ENCODE results near the gene OR52I2.
A peak's percentile ranks its signal among the peaks of the same experiment; 100 is the strongest.

OR52I2 gene

DNA sequence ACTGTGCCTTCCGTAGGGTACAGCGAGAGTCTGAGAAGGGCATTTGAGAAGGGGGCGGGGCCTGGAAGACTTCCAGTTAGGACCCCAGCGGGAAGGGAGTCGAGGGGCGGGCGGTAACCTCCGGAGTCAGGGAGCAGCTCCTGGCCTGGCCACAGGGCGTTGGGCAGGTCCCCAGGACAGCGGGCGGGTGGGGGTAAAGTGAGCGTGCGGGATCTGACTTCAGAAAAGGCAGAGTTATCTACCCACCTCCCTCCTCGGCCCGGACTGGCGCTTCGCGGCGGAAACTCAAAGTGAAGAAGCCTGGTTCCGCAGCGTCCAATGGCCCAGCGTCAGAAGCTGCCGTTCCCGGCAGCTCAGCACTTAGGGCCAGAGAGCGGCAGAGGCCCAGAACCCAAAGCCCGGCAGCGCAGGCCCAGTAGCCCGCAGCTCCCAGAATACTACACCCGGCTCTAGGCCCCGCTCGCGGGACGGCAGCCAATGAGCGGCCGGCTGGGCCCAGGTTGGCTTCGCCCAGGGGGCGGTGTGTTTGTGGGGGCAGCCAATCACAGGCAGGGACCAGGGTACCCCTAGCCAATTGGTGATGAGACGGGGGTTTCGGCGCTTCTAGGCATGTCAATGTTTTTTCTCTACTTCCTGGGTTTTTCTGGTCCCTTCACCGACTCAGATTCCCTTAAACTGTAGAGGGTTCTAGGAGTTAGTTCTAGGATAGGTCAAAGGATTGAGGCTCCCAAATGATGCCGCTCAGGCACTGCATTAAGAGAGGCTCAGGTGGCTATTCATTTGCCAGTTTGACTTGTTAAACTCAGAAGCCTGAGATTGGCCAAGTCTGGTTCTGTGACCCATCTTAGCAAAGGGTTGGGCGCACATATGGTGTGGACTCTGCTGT is 26.5 kb downstream of the OR52I2 start, which contains the start of gene TRIM68:
TSS of gene TRIM68 (minus strand) at position 451 of the 886 bp plus-strand sequence. CDS start 2,727 bp downstream, outside the sequence.
- peak within 1 kb of the TSS; percentile 82 for H3K4me3 ChIP-seq (ENCODE audit: low read length)
- peak; percentile 96 for DNase-seq (ENCODE audit: low read depth)
- TF ChIP-seq, protein P1, sequence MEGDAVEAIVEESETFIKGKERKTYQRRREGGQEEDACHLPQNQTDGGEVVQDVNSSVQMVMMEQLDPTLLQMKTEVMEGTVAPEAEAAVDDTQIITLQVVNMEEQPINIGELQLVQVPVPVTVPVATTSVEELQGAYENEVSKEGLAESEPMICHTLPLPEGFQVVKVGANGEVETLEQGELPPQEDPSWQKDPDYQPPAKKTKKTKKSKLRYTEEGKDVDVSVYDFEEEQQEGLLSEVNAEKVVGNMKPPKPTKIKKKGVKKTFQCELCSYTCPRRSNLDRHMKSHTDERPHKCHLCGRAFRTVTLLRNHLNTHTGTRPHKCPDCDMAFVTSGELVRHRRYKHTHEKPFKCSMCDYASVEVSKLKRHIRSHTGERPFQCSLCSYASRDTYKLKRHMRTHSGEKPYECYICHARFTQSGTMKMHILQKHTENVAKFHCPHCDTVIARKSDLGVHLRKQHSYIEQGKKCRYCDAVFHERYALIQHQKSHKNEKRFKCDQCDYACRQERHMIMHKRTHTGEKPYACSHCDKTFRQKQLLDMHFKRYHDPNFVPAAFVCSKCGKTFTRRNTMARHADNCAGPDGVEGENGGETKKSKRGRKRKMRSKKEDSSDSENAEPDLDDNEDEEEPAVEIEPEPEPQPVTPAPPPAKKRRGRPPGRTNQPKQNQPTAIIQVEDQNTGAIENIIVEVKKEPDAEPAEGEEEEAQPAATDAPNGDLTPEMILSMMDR (conservative IDR thresholded peaks at IDR 0.05; ENCODE audit: low read length): no peak

DNA sequence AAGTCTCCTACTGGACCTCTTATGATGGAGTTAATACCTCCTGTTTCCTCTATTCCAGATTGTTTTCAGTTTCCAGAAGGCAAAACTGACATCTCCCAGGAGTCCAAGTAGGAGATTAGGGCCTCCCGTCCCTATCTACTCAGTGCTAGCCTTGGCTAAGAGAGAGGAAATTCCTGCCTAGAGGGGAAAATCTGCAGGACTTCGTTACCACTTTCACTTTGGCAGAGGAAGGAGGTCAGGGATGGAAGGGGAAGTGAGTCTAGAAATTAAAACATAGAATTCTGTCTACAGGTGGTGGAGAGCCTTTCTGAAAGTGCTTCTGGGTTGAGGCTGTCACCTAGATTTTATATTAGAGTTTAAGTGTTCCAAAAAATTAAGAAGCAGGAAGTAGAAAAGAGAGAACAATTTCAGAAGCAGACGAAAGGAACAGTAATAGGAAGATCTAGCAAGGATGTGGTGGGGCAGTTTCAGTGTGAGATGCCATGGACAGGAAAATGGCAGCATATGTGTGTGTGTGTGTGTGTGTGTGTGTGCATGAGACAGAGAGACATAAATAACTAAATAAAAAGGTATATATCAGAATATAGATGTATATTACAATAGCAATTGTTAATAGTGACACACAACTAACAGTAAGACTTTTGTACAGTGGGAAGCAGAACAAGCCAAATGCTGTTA is 28.9 kb downstream of the OR52I2 start:
- peak; percentile 11 for DNase-seq (ENCODE audit: low read depth)
- H3K4me3 ChIP-seq (ENCODE audit: low read length): peak overlapping the region; percentile 7
- TF ChIP-seq, protein P1 (conservative IDR thresholded peaks at IDR 0.05; ENCODE audit: low read length): no peak

DNA sequence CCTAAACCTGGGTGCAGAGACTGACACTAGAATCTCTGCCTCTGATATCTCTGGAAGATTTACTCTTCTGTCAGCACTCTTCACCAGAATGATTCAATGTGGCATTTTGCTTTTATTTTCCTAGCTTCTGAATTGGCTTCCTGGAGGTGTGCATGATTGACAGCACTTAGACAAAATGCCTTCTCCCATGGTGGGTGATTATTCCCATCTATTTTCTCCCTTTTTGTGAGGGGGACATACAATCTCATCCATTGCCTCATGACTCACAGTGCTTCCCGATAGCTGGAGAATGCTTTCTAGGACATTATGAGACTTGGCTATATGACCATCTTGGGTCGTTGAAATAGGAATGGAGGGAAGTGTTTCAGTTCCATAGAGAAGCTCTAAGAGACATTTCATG is 30.4 kb downstream of the OR52I2 start:
- TF ChIP-seq, protein P1 (conservative IDR thresholded peaks at IDR 0.05; ENCODE audit: low read length): no peak
- H3K4me3 ChIP-seq (ENCODE audit: low read length): no peak overlapping the region
- DNase-seq (ENCODE audit: low read depth): no peak

DNA sequence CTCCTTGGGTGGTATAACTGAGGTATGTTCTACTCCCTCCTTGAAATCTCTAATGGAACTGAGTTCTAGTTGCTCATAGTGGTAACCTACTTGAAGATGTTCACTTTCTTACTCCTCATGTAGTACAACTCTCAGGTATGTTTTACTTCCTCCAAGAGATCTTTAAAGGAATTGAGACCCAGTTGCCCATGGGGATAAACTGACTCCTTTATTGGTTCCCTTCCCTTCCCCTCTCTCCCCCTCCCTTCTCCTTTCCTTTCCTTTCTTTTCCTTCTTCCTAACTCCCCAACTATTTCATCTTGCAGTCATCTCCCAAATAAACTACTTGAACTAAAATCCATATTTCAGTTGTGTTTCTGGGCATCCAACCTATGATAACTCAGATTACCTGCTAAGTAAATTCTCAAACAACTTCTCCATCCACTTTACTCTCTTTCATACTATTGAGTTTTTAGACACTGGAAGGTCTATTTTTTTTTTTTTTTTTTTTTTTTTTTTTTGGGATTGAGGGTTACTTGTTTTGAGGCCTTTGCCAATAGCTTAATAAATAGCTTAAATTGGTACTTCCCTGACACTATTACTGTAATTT is 34.4 kb downstream of the OR52I2 start:
- no peak for DNase-seq (ENCODE audit: low read depth)
- no peak overlapping the region for H3K4me3 ChIP-seq (ENCODE audit: low read length)
- TF ChIP-seq, protein P1 (conservative IDR thresholded peaks at IDR 0.05; ENCODE audit: low read length): no peak

DNA sequence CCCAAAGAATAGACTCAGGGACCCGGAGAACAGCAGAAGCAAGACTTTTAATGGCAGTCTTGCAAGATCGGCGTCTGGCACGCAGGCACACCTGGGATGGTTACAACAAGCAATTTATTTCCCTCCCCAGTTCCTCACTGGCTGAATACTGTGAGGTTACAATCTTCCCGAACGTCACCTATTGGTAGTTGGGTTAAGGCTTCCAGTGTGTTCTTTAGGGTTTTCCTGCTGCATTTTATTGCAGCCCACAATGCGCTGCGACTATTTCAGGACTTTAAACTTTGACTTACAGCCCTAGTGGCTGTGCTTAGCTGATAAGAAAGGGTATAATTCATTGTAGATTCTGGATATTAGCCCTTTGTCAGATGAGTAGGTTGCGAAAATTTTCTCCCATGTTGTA is 38.0 kb downstream of the OR52I2 start:
- DNase-seq (ENCODE audit: low read depth): no peak
- TF ChIP-seq, protein P1 (conservative IDR thresholded peaks at IDR 0.05; ENCODE audit: low read length): no peak
- no peak overlapping the region for H3K4me3 ChIP-seq (ENCODE audit: low read length)

DNA sequence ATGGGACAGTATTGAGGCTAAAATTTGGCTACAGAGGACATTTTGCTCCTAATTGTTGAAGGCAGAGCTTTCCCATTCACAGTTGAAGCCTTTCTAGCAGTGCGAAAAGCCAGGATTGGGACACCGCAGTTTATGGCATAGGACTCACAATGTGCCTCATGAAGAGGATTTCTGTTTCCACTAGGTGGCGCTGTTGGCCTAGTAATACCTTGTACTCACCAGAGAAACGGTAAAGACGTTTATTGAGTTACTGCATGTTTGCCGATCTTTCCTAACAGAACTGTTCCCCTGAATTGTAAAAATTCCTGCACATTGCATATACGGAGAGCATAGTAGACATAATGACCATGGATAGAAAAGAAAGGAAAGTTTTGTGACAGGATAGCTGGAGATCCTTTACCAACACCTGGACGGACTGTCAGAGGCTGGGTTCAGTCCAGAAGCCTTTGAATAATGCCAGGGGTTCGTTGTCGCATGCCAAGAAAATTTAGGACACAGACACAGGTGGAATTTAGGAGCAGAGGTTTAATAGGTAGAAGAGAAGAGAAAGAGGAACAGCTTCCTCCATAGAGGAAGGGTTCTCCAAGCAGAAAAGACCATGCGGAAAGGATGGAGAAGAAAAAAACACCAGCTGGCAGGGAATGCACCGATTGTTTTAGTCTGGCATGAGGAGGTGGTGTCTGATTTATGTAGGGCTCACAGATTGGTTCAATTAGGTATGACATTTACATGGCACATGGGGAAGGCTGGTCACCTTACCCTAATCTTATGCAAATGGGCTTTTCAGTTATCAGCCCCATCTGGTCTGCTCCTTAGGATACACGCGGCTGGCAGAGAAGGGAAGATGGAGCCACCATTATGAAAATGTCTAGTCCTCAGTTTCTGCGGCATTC is 44.9 kb downstream of the OR52I2 start:
- no peak overlapping the region for H3K4me3 ChIP-seq (ENCODE audit: low read length)
- peak; percentile 48 for DNase-seq (ENCODE audit: low read depth)
- TF ChIP-seq, protein P1 (conservative IDR thresholded peaks at IDR 0.05; ENCODE audit: low read length): peak; percentile 57

Measured in AG10803 (cell line).